HG03378 (cell line): ENCODE data around the gene USP17L30.
"Not testable (repeated sequence)": the region's sequence is repeated elsewhere in the genome, so short reads cannot be mapped to it uniquely, and the experiment has no call there.

Experiments
- ATAC-seq: cut with Tn5 transposase; IDR thresholded peaks from one replicate; pipeline ENCODE4 v1.9.1; 2021; ENCODE audit warnings: mild to moderate bottlenecking, moderate library complexity; ENCODE audit not compliant: unreplicated experiment

USP17L30 gene

GRCh38 chr4:9362829-9363228 is at the start of gene USP17L30:
Gene USP17L30, plus strand, starts transcription at chr4:9363129. Its CDS starts 0 bp downstream, at chr4:9363129.
- ATAC-seq, result not testable (repeated sequence)

GRCh38 chr4:9324191-9324590 is 38.7 kb upstream of the USP17L30 start:
- ATAC-seq, result not testable (repeated sequence)

- ATAC-seq, result not testable (repeated sequence)
Measured at GRCh38 chr4:9324865-9325264, 38.1 kb upstream of the USP17L30 start, which contains the start of gene USP17L24. Gene USP17L24, plus strand, starts transcription at chr4:9325165. Its CDS starts 0 bp downstream, at chr4:9325165.

- not testable (repeated sequence) for ATAC-seq
Measured at GRCh38 chr4:9329611-9330010, 33.3 kb upstream of the USP17L30 start, which contains the start of gene USP17L25. Gene USP17L25, plus strand, starts transcription at chr4:9329911. Its CDS starts 0 bp downstream, at chr4:9329911.

GRCh38 chr4:9334358-9334757 is 28.6 kb upstream of the USP17L30 start, which contains the start of gene USP17L26:
Gene USP17L26, plus strand, starts transcription at chr4:9334658. Its CDS starts 0 bp downstream, at chr4:9334658.
- ATAC-seq, result not testable (repeated sequence)

- ATAC-seq, result not testable (repeated sequence)
Measured at GRCh38 chr4:9339103-9339502, 23.8 kb upstream of the USP17L30 start, which contains the start of gene USP17L5. Gene USP17L5, plus strand, starts transcription at chr4:9339403. Its CDS starts 0 bp downstream, at chr4:9339403.

GRCh38 chr4:9343848-9344247 is 19.1 kb upstream of the USP17L30 start, which contains the start of gene USP17L27:
Gene USP17L27, plus strand, starts transcription at chr4:9344148. Its CDS starts 0 bp downstream, at chr4:9344148.
- not testable (repeated sequence) for ATAC-seq

GRCh38 chr4:9348593-9348992 is 14.3 kb upstream of the USP17L30 start, which contains the start of gene USP17L28:
Gene USP17L28, plus strand, starts transcription at chr4:9348893. Its CDS starts 0 bp downstream, at chr4:9348893.
- not testable (repeated sequence) for ATAC-seq

GRCh38 chr4:9350866-9351265 is 12.1 kb upstream of the USP17L30 start:
- ATAC-seq, result not testable (repeated sequence)

GRCh38 chr4:9353338-9353737 is 9.6 kb upstream of the USP17L30 start, which contains the start of gene USP17L29:
Gene USP17L29, plus strand, starts transcription at chr4:9353638. Its CDS starts 0 bp downstream, at chr4:9353638.
- ATAC-seq, result not testable (repeated sequence)

GRCh38 chr4:9379881-9380280 is 17.0 kb downstream of the USP17L30 start:
- not testable (repeated sequence) for ATAC-seq

- not testable (repeated sequence) for ATAC-seq
Measured at GRCh38 chr4:9381012-9381534, 18.1 kb downstream of the USP17L30 start.

GRCh38 chr4:9384126-9384525 is 21.2 kb downstream of the USP17L30 start:
- no peak for ATAC-seq

GRCh38 chr4:9389001-9389400 is 26.1 kb downstream of the USP17L30 start:
- not testable (repeated sequence) for ATAC-seq

GRCh38 chr4:9405774-9406173 is 42.8 kb downstream of the USP17L30 start:
- ATAC-seq, result not testable (repeated sequence)

GRCh38 chr4:9406491-9406890 is 43.6 kb downstream of the USP17L30 start:
- not testable (repeated sequence) for ATAC-seq

GRCh38 chr4:9409793-9410192 is 46.9 kb downstream of the USP17L30 start:
- ATAC-seq, result no peak
